SH-SY5Y (cell line): ENCODE measurements around the gene RFC2.

ENCODE experiments used
- GATA2 ChIP-seq: IDR thresholded peaks from 2 replicates; pipeline ENCODE4 v1.6.1; 2011; ENCODE audit warnings: mild to moderate bottlenecking, low read depth, low read length
- GATA3 ChIP-seq: IDR thresholded peaks from 2 replicates; pipeline ENCODE4 v1.6.1; 2011; ENCODE audit warnings: low read depth, mild to moderate bottlenecking, low read length, moderate library complexity

- no peak for TF ChIP-seq GATA2
- no peak for TF ChIP-seq GATA3
Measured at GRCh38 chr7:74253835-74254128, 417 bp downstream of the RFC2 start.
